ENCODE measurements around the gene HSPB8. TPM values are rescaled to one million over a fixed set of nuclear protein-coding genes. Genes with fewer than 3 reads are reported as not detected.

The HSPB8 gene
- total and polyA plus RNA-seq, 2 of the 8 experiments (the other 6 are each of a cell fraction or from before 2014, with no cell fraction given), result 11.7 to 28.2 TPM

- ChIA-PET POLR2A (ENCODE audit: partially characterized antibody) (interaction anchor here (1.0 to 3.1 kb wide), 2 partner anchors 10 to 30 kb away, joined by 3 to 12 read pairs; no protein-coding TSS in a partner anchor), CTCF (ENCODE audit: partially characterized antibody) (interaction anchor here (0.8 to 1.7 kb wide), 5 partner anchors 9 to 131 kb away, joined by 3 to 5 read pairs (median 4); no protein-coding TSS in a partner anchor)
- H3K27ac ChIP-seq (ENCODE audit: low read depth, low read length), result peak overlapping the region; percentile 51; the same call in 1 of the 2 replicates
- H3K18ac ChIP-seq (ENCODE audit: extremely low read depth, low read length), result no peak overlapping the region
- no peak overlapping the region for H4K91ac ChIP-seq (replicated peaks; ENCODE audit: insufficient read length, low read length)
- H2BK5ac ChIP-seq (ENCODE audit: low read depth, low read length), result peak overlapping the region; percentile 41; the same call in 1 of the 2 replicates
- peak overlapping the region; percentile 27 for H3K14ac ChIP-seq (ENCODE audit: insufficient read length)
- H3K4me3 ChIP-seq (ENCODE audit: extremely low read depth in 1 of 4, insufficient read depth in 2 of 4, low read depth in 3 of 4, low read length in 4 of 4), result peak overlapping the region in 1 of 4 experiments; percentile 16; a peak in 1 of 8 replicates
- peak overlapping the region; percentile 50; the same call in 1 of the 2 replicates for H2BK20ac ChIP-seq (ENCODE audit: low read length)
- no peaks in the 10 kb centered on the region for H3K23me2 ChIP-seq (ENCODE audit: low read depth, low read length)
- H2AK5ac ChIP-seq (ENCODE audit: low read depth, low read length), result no peak overlapping the region
- no peak overlapping the region for H3K4ac ChIP-seq (replicated peaks; ENCODE audit: insufficient read length, low read depth, low read length)
- peak in 1 of 2 experiments; percentile 59 for DNase-seq (ENCODE audit: low read depth in 1 of 2, low spot score in 2 of 2)
- no peaks in the 10 kb centered on the region for H3K79me2 ChIP-seq (ENCODE audit: control insufficient read depth in 1 of 2, insufficient read depth in 2 of 2, low read length in 2 of 2)
- TF ChIP-seq ASH2L (IDR thresholded peaks at IDR 0.05; ENCODE audit: low read length) (peak; percentile 68), POLR2A (IDR thresholded peaks at IDR 0.05; ENCODE audit: control extremely low read depth in 1 of 2, low read depth in 2 of 2, low read length in 2 of 2) (0 out of 3 replicates have a peak, but pooled peaks of 1 of the 2 experiments have one; percentile 23), TAF7 (optimal IDR thresholded peaks at IDR 0.05; ENCODE audit: borderline replicate concordance, low read depth, low read length) (peak; percentile 15), RXRA (IDR thresholded peaks at IDR 0.05; ENCODE audit: insufficient read depth, low read depth, low read length) (0 out of 2 replicates have a peak, but pooled peaks have one; percentile 29), KDM4A (IDR thresholded peaks at IDR 0.05; ENCODE audit: low read depth, low read length, severe bottlenecking) (no peak), CTCF (IDR thresholded peaks at IDR 0.05; ENCODE audit: control extremely low read depth in 1 of 3, insufficient read depth in 1 of 3, low read depth in 1 of 3, low read length in 3 of 3) (peak in 2 of 3 experiments; percentile 24 to 49; a peak in 2 of 4 replicates), E2F6 (IDR thresholded peaks at IDR 0.05) (no peak), YY1 (IDR thresholded peaks at IDR 0.05; ENCODE audit: low read depth, low read length) (peak; percentile 77; the same call in 1 of the 2 replicates), SIX5 (IDR thresholded peaks at IDR 0.05; ENCODE audit: low read depth, low read length) (no peak)
- no peak overlapping the region for H2BK15ac ChIP-seq (ENCODE audit: low read length)
- no peak overlapping the region for H3K56ac ChIP-seq (replicated peaks; ENCODE audit: insufficient read length, low read depth, low read length)
- H4K5ac ChIP-seq (ENCODE audit: insufficient read length, low read depth, low read length), result peak overlapping the region; percentile 68
- H3K9me3 ChIP-seq (ENCODE audit: insufficient read depth in 2 of 2, low read depth in 1 of 2, low read length in 1 of 2), result no peaks in the 10 kb centered on the region
- WGBS, 2 experiments (ENCODE audit: extremely low coverage in 1 of 2, insufficient coverage in 1 of 2, insufficient read length in 1 of 2, insufficient replicate concordance in 2 of 2, low coverage in 1 of 2, low lambda C conversion rate in 2 of 2, missing lambda C conversion rate in 1 of 2), result 52% methylated on average over 13 of the region's 13 CpGs; no CpG with 5 or more reads in 1 of the 2 experiments
- H2BK12ac ChIP-seq (ENCODE audit: low read depth, low read length), result no peak overlapping the region
- no peaks in the 10 kb centered on the region for H3K79me1 ChIP-seq (ENCODE audit: low read depth, low read length)
- peak; percentile 36 for FAIRE-seq
- peak overlapping the region; percentile 88 for H4K8ac ChIP-seq (ENCODE audit: extremely low read depth, insufficient read depth, low read length)
- H2BK120ac ChIP-seq (replicated peaks; ENCODE audit: low read depth, low read length), result no peak overlapping the region
- H3K4me1 ChIP-seq (replicated peaks in 1 of 4; ENCODE audit: control insufficient read depth in 3 of 4, insufficient read depth in 4 of 4, low read length in 3 of 4), result peaks cover 0 to 14% (median 9%) of the 10 kb centered on the region in 4 experiments; a peak in 5 of 7 replicates
- H3K23ac ChIP-seq (ENCODE audit: insufficient read length), result no peak overlapping the region
- H4K20me1 ChIP-seq (replicated peaks in 1 of 2; ENCODE audit: control insufficient read depth in 1 of 2, insufficient read depth in 2 of 2, low read length in 2 of 2), result no peaks in the 10 kb centered on the region
- peak overlapping the region; percentile 24 to 40; a peak in 2 of 4 replicates for H3K4me2 ChIP-seq (ENCODE audit: insufficient read depth in 1 of 2, low read depth in 2 of 2, low read length in 2 of 2)
- H3K36me3 ChIP-seq (ENCODE audit: control insufficient read depth in 2 of 4, insufficient read depth in 4 of 4, low read length in 3 of 4), result no peaks in the 10 kb centered on the region
- H3K27me3 ChIP-seq (replicated peaks in 1 of 4; ENCODE audit: control insufficient read depth in 3 of 4, extremely low read depth in 1 of 4, insufficient read depth in 3 of 4, low read length in 3 of 4), result no peaks in the 10 kb centered on the region
- no peak overlapping the region for H2AFZ ChIP-seq (ENCODE audit: low read length)
- 0 out of 7 replicates have a peak overlapping the region, but pooled peaks of 1 of the 4 experiments have one; percentile 9 for H3K9ac ChIP-seq (replicated peaks in 1 of 4; ENCODE audit: extremely low read depth in 1 of 4, low read depth in 3 of 4, low read length in 3 of 4)
These were observed 33.4 kb upstream of the HSPB8 start for GRCh38 chr12:119145367-119145766.

Data from H1 (cell line).